Thoracic aorta (tissue), 2 donors: ENCODE measurements around the gene ZNF786. TPM values are rescaled to one million over a fixed set of nuclear protein-coding genes. Genes with fewer than 3 reads are reported as not detected.

Source experiments
- ATAC-seq: fragments of 150-250 bp; one replicate; pipeline ENCODE4 v1.8.0; 2017; ENCODE audit warnings: low read depth; ENCODE audit not compliant: insufficient number of reproducible peaks, low FRiP score
- DNase-seq: peaks from one replicate; pipeline ENCODE4 v3.0.0-alpha.2; 2020; ENCODE audit warnings: low spot score
- H3K27ac ChIP-seq, 2 donors: fragments of 200-600 bp; sonication (generic); 1 replicate in 1 of 2; 2 replicates in 1 of 2; pipeline ENCODE4 v1.5.1; 2016; ENCODE audit warnings: mild to moderate bottlenecking in 2 of 2, moderate library complexity in 2 of 2
- H3K27me3 ChIP-seq: fragments of 200-600 bp; sonication (generic); replicated peaks from 2 replicates; pipeline ENCODE4 v1.6.0; 2016; ENCODE audit warnings: mild to moderate bottlenecking; ENCODE audit not compliant: insufficient read depth
- H3K36me3 ChIP-seq: fragments of 200-600 bp; sonication (generic); one replicate; pipeline ENCODE4 v1.5.1; 2016
- H3K4me1 ChIP-seq, 2 donors: fragments of 200-600 bp; sonication (generic); 1 replicate in 1 of 2; 2 replicates in 1 of 2; pipeline versions ENCODE4 v1.5.1 to v1.6.0; 2016; ENCODE audit warnings: low read depth in 2 of 2, mild to moderate bottlenecking in 1 of 2; ENCODE audit not compliant: control insufficient read depth in 1 of 2
- H3K4me3 ChIP-seq: fragments of 200-600 bp; sonication (generic); 2 replicates; pipeline ENCODE4 v1.5.1; 2016; ENCODE audit warnings: mild to moderate bottlenecking
- H3K9me3 ChIP-seq: fragments of 200-600 bp; sonication (generic); 2 replicates; pipeline ENCODE4 v1.5.1; 2016
- CTCF ChIP-seq: fragments of 200-600 bp; sonication (generic); IDR thresholded peaks from one replicate; pipeline ENCODE4 v1.5.1; 2019; ENCODE audit warnings: antibody characterized with exemption
- total RNA-seq, 2 donors: library from RNA; depleted of rRNA; stranded (reverse); fragments of >200 nt; gene quantifications; one replicate each; pipeline versions ENCODE4 v1.1.0 to v1.2.3, GENCODE V29; 2016

ZNF786 gene
- total RNA-seq, 2 donors from 2014 or later, result 9.2 to 11.4 TPM

- ATAC-seq (peak; percentile 52), DNase-seq (peak; percentile 2)
- no peaks in the 10 kb centered on the region for H3K9me3 ChIP-seq
- no peaks in the 10 kb centered on the region for H3K36me3 ChIP-seq
- TF ChIP-seq CTCF, result no peak
- H3K27ac ChIP-seq, result peak overlapping the region; percentile 96 to 98
- peaks cover 7 to 15% of the 10 kb centered on the region in 2 donors for H3K4me1 ChIP-seq
- no peaks in the 10 kb centered on the region for H3K27me3 ChIP-seq
- peak overlapping the region; percentile 95 for H3K4me3 ChIP-seq
Measured at GRCh38 chr7:149126662-149127266, 36.2 kb upstream of the ZNF786 start.

GRCh38 chr7:149125863-149126661, 35.5 kb upstream of the ZNF786 start, which contains the start of gene ZNF425:
Gene ZNF425 (minus strand): TSS chr7:149126324. CDS start chr7:149126213, 111 bp downstream.
- H3K27me3 ChIP-seq, result no peaks in the 10 kb centered on the region
- H3K27ac ChIP-seq, result peak within 1 kb of the TSS; percentile 96 to 98
- DNase-seq (peak; percentile 57), ATAC-seq (peak; percentile 85)
- peaks cover 7 to 15% of the 10 kb centered on the region in 2 donors for H3K4me1 ChIP-seq
- peak; percentile 97 for TF ChIP-seq CTCF
- peak within 1 kb of the TSS; percentile 95 for H3K4me3 ChIP-seq
- no peaks in the 10 kb centered on the region for H3K36me3 ChIP-seq
- H3K9me3 ChIP-seq, result no peaks in the 10 kb centered on the region

- no peaks in the 10 kb centered on the region for H3K36me3 ChIP-seq
Measured at GRCh38 chr7:149125189-149125862, 34.8 kb upstream of the ZNF786 start.

GRCh38 chr7:149109969-149110368, 19.5 kb upstream of the ZNF786 start:
- H3K36me3 ChIP-seq, result no peaks in the 10 kb centered on the region
- DNase-seq (no peak), ATAC-seq (no peak)
- no peaks in the 10 kb centered on the region for H3K27me3 ChIP-seq
- no peak overlapping the region for H3K4me3 ChIP-seq
- H3K4me1 ChIP-seq, result no peaks in the 10 kb centered on the region
- TF ChIP-seq CTCF, result no peak
- H3K9me3 ChIP-seq, result no peaks in the 10 kb centered on the region
- no peak overlapping the region for H3K27ac ChIP-seq

More at GRCh38 chr7:149125189-149125862, 34.8 kb upstream of the ZNF786 start:
- H3K27ac ChIP-seq, result peak overlapping the region; percentile 96 to 98
- H3K9me3 ChIP-seq, result no peaks in the 10 kb centered on the region
- H3K4me3 ChIP-seq, result peak overlapping the region; percentile 95
- TF ChIP-seq CTCF, result no peak
- no peak for ATAC-seq
- no peaks in the 10 kb centered on the region for H3K27me3 ChIP-seq
- peaks cover 7 to 15% of the 10 kb centered on the region in 2 donors for H3K4me1 ChIP-seq
- DNase-seq, result no peak

GRCh38 chr7:149104749-149105148, 14.2 kb upstream of the ZNF786 start:
- no peak for TF ChIP-seq CTCF
- no peak overlapping the region for H3K27ac ChIP-seq
- DNase-seq (no peak), ATAC-seq (no peak)
- H3K27me3 ChIP-seq, result no peaks in the 10 kb centered on the region
- H3K4me3 ChIP-seq, result no peak overlapping the region
- H3K4me1 ChIP-seq, result no peaks in the 10 kb centered on the region
- H3K36me3 ChIP-seq, result peaks cover 9% of the 10 kb centered on the region
- H3K9me3 ChIP-seq, result no peaks in the 10 kb centered on the region
